ENCODE results near the gene SNX30.

Gene SNX30

GRCh38 chr9:112846528-112847488, 96.2 kb downstream of the SNX30 start:
- H3K9ac ChIP-seq (ENCODE audit: low read length): no peak overlapping the region
- peaks cover 5% of the 10 kb centered on the region; the same call in 1 of the 2 replicates for H3K36me3 ChIP-seq (ENCODE audit: control insufficient read depth, insufficient read depth, low read length)
- no peaks in the 10 kb centered on the region for H3K27me3 ChIP-seq (ENCODE audit: control insufficient read depth, insufficient read depth, low read length)
- no peak overlapping the region for H3K4me3 ChIP-seq (ENCODE audit: low read depth, low read length)
- no peak overlapping the region for H3K27ac ChIP-seq (ENCODE audit: low read depth, low read length)
- peaks cover 32% of the 10 kb centered on the region for H3K4me1 ChIP-seq (ENCODE audit: control insufficient read depth, insufficient read depth, low read length)
- no peaks in the 10 kb centered on the region for H3K9me3 ChIP-seq (ENCODE audit: control insufficient read depth, insufficient read depth, low read depth, low read length)

- H3K36me3 ChIP-seq (ENCODE audit: control insufficient read depth, insufficient read depth, low read length): peaks cover 16% of the 10 kb centered on the region; the same call in 1 of the 2 replicates
- H3K4me3 ChIP-seq (ENCODE audit: low read depth, low read length): no peak overlapping the region
- no peaks in the 10 kb centered on the region for H3K9me3 ChIP-seq (ENCODE audit: control insufficient read depth, insufficient read depth, low read depth, low read length)
- peaks cover 32% of the 10 kb centered on the region for H3K4me1 ChIP-seq (ENCODE audit: control insufficient read depth, insufficient read depth, low read length)
- H3K9ac ChIP-seq (ENCODE audit: low read length): peak overlapping the region; percentile 38
- H3K27me3 ChIP-seq (ENCODE audit: control insufficient read depth, insufficient read depth, low read length): no peaks in the 10 kb centered on the region
- H3K27ac ChIP-seq (ENCODE audit: low read depth, low read length): no peak overlapping the region
Measured at GRCh38 chr9:112848316-112849151, 98.0 kb downstream of the SNX30 start.

- peaks cover 32% of the 10 kb centered on the region for H3K4me1 ChIP-seq (ENCODE audit: control insufficient read depth, insufficient read depth, low read length)
- no peak overlapping the region for H3K9ac ChIP-seq (ENCODE audit: low read length)
Measured at GRCh38 chr9:112849363-112849922, 98.9 kb downstream of the SNX30 start.

GRCh38 chr9:112850840-112851239, 100.3 kb downstream of the SNX30 start:
- Histone ChIP-seq H3K36me3 (ENCODE audit: control insufficient read depth, insufficient read depth, low read length) (peaks cover 16% of the 10 kb centered on the region; the same call in 1 of the 2 replicates), H3K9me3 (ENCODE audit: control insufficient read depth, insufficient read depth, low read depth, low read length) (no peaks in the 10 kb centered on the region)

More at GRCh38 chr9:112849363-112849922, 98.9 kb downstream of the SNX30 start:
- no peak overlapping the region for H3K4me3 ChIP-seq (ENCODE audit: low read depth, low read length)
- H3K27ac ChIP-seq (ENCODE audit: low read depth, low read length): no peak overlapping the region
- no peaks in the 10 kb centered on the region for H3K27me3 ChIP-seq (ENCODE audit: control insufficient read depth, insufficient read depth, low read length)
- no peaks in the 10 kb centered on the region for H3K9me3 ChIP-seq (ENCODE audit: control insufficient read depth, insufficient read depth, low read depth, low read length)
- H3K36me3 ChIP-seq (ENCODE audit: control insufficient read depth, insufficient read depth, low read length): peaks cover 16% of the 10 kb centered on the region; the same call in 1 of the 2 replicates

GRCh38 chr9:112852741-112853504, 102.4 kb downstream of the SNX30 start:
- H3K27me3 ChIP-seq (ENCODE audit: control insufficient read depth, insufficient read depth, low read length): no peaks in the 10 kb centered on the region
- no peak overlapping the region for H3K4me3 ChIP-seq (ENCODE audit: low read depth, low read length)
- peaks cover 16% of the 10 kb centered on the region; the same call in 1 of the 2 replicates for H3K36me3 ChIP-seq (ENCODE audit: control insufficient read depth, insufficient read depth, low read length)
- H3K9me3 ChIP-seq (ENCODE audit: control insufficient read depth, insufficient read depth, low read depth, low read length): no peaks in the 10 kb centered on the region
- H3K9ac ChIP-seq (ENCODE audit: low read length): no peak overlapping the region
- no peak overlapping the region for H3K27ac ChIP-seq (ENCODE audit: low read depth, low read length)
- H3K4me1 ChIP-seq (ENCODE audit: control insufficient read depth, insufficient read depth, low read length): peaks cover 10% of the 10 kb centered on the region

More at GRCh38 chr9:112850840-112851239, 100.3 kb downstream of the SNX30 start:
- Histone ChIP-seq H3K4me3 (ENCODE audit: low read depth, low read length) (no peak overlapping the region), H3K27me3 (ENCODE audit: control insufficient read depth, insufficient read depth, low read length) (no peaks in the 10 kb centered on the region), H3K4me1 (ENCODE audit: control insufficient read depth, insufficient read depth, low read length) (peaks cover 22% of the 10 kb centered on the region), H3K9ac (ENCODE audit: low read length) (no peak overlapping the region), H3K27ac (ENCODE audit: low read depth, low read length) (no peak overlapping the region)

- Histone ChIP-seq H3K36me3 (ENCODE audit: control insufficient read depth, insufficient read depth, low read length) (peaks cover 16% of the 10 kb centered on the region; the same call in 1 of the 2 replicates), H3K27ac (ENCODE audit: low read depth, low read length) (no peak overlapping the region), H3K4me1 (ENCODE audit: control insufficient read depth, insufficient read depth, low read length) (no peaks in the 10 kb centered on the region; the same call in 1 of the 2 replicates), H3K9ac (ENCODE audit: low read length) (no peak overlapping the region), H3K9me3 (ENCODE audit: control insufficient read depth, insufficient read depth, low read depth, low read length) (no peaks in the 10 kb centered on the region), H3K27me3 (ENCODE audit: control insufficient read depth, insufficient read depth, low read length) (no peaks in the 10 kb centered on the region), H3K4me3 (ENCODE audit: low read depth, low read length) (no peak overlapping the region)
Measured at GRCh38 chr9:112853882-112854585, 103.5 kb downstream of the SNX30 start.

- Histone ChIP-seq H3K27me3 (ENCODE audit: control insufficient read depth, insufficient read depth, low read length) (no peaks in the 10 kb centered on the region), H3K9ac (ENCODE audit: low read length) (no peak overlapping the region), H3K27ac (ENCODE audit: low read depth, low read length) (no peak overlapping the region), H3K4me3 (ENCODE audit: low read depth, low read length) (no peak overlapping the region), H3K9me3 (ENCODE audit: control insufficient read depth, insufficient read depth, low read depth, low read length) (no peaks in the 10 kb centered on the region), H3K4me1 (ENCODE audit: control insufficient read depth, insufficient read depth, low read length) (no peaks in the 10 kb centered on the region), H3K36me3 (ENCODE audit: control insufficient read depth, insufficient read depth, low read length) (peaks cover 16% of the 10 kb centered on the region; the same call in 1 of the 2 replicates)
Measured at GRCh38 chr9:112854657-112855056, 104.1 kb downstream of the SNX30 start.

GRCh38 chr9:112856200-112856599, 105.6 kb downstream of the SNX30 start:
- Histone ChIP-seq H3K27me3 (ENCODE audit: control insufficient read depth, insufficient read depth, low read length) (no peaks in the 10 kb centered on the region), H3K4me1 (ENCODE audit: control insufficient read depth, insufficient read depth, low read length) (no peaks in the 10 kb centered on the region), H3K9ac (ENCODE audit: low read length) (no peak overlapping the region), H3K36me3 (ENCODE audit: control insufficient read depth, insufficient read depth, low read length) (peaks cover 11% of the 10 kb centered on the region; the same call in 1 of the 2 replicates), H3K9me3 (ENCODE audit: control insufficient read depth, insufficient read depth, low read depth, low read length) (no peaks in the 10 kb centered on the region; the same call in 1 of the 2 replicates), H3K4me3 (ENCODE audit: low read depth, low read length) (no peak overlapping the region), H3K27ac (ENCODE audit: low read depth, low read length) (no peak overlapping the region)

GRCh38 chr9:112856843-112857242, 106.3 kb downstream of the SNX30 start:
- peaks cover 11% of the 10 kb centered on the region for H3K36me3 ChIP-seq (ENCODE audit: control insufficient read depth, insufficient read depth, low read length)
- H3K27me3 ChIP-seq (ENCODE audit: control insufficient read depth, insufficient read depth, low read length): no peaks in the 10 kb centered on the region
- no peak overlapping the region for H3K27ac ChIP-seq (ENCODE audit: low read depth, low read length)
- H3K9ac ChIP-seq (ENCODE audit: low read length): no peak overlapping the region
- no peaks in the 10 kb centered on the region; the same call in 1 of the 2 replicates for H3K9me3 ChIP-seq (ENCODE audit: control insufficient read depth, insufficient read depth, low read depth, low read length)
- no peak overlapping the region for H3K4me3 ChIP-seq (ENCODE audit: low read depth, low read length)
- no peaks in the 10 kb centered on the region for H3K4me1 ChIP-seq (ENCODE audit: control insufficient read depth, insufficient read depth, low read length)
